AG04449 (cell line): ENCODE measurements around the gene ACP7.

Experiments used
- CTCF ChIA-PET: fragments of 350-600 bp; formaldehyde crosslinking; extraction: SDS; loops from one replicate; lab custom pipeline; 2021; ENCODE audit warnings: antibody characterized with exemption; lab: Yijun Ruan, JAX
- POLR2A ChIA-PET: fragments of 400-600, 350-600 bp; formaldehyde crosslinking; extraction: SDS; loops from one replicate; lab custom pipeline; 2020; ENCODE audit warnings: antibody characterized with exemption, inconsistent platforms; lab: Yijun Ruan, JAX
- DNase-seq: peaks from one replicate; pipeline ENCODE4 v3.0.0-alpha.2; 2010; ENCODE audit warnings: low read depth, low spot score
- H3K4me3 ChIP-seq: 2 replicates; pipeline ENCODE4 v1.5.1; 2011; ENCODE audit warnings: low read depth, mild to moderate bottlenecking, control low read depth, low read length
- TF ChIP-seq, protein P1 (sequence below): IDR thresholded peaks from one replicate; pipeline ENCODE4 v1.5.1; 2011; ENCODE audit warnings: mild to moderate bottlenecking, moderate library complexity, low read length, control low read depth, inconsistent platforms; ENCODE audit not compliant: insufficient read depth; ENCODE audit errors: missing control alignments

The ACP7 gene

DNA sequence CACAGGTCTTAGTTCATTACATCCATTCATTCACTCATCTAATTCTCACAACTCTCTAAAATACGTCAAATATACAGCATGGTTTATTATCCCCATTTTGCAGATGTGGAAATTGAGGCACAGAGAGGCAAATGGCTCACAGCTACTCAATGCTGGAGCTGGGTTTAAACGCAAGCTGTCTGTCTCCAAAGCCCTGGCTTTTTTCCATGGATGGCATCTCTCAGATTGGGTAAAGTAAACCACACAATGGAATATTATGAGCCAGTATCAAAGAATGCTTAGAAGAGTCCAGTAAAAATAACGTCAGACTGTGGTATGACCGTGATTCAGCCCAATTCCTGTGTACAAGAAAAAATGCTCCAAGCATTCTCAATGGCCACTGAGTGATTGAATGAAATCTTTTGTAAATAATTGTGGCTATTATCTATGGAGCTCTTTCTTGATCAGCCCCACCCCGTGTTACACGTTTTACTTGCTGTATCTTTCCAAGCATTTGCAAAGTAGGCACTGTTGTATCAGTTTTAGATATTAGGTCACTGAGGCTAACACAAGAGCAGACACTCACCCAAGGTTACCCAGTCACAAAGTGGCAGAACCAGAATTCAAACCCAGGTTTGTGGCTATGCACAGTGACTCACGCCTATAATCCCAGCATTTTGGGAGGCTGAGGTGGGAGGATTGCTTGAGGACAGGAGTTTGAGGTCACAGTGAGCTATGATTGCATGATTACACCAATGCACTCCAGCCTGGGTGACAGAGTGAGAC, 5.5 kb upstream of the ACP7 start:
- peak; percentile 93 for DNase-seq
- ChIA-PET POLR2A (no interaction called here), CTCF (interaction anchor here (0.6 to 3.4 kb wide), 6 partner anchors 26 to 101 kb away, joined by 3 to 13 read pairs (median 4); no protein-coding TSS in a partner anchor)
- TF ChIP-seq, protein P1, sequence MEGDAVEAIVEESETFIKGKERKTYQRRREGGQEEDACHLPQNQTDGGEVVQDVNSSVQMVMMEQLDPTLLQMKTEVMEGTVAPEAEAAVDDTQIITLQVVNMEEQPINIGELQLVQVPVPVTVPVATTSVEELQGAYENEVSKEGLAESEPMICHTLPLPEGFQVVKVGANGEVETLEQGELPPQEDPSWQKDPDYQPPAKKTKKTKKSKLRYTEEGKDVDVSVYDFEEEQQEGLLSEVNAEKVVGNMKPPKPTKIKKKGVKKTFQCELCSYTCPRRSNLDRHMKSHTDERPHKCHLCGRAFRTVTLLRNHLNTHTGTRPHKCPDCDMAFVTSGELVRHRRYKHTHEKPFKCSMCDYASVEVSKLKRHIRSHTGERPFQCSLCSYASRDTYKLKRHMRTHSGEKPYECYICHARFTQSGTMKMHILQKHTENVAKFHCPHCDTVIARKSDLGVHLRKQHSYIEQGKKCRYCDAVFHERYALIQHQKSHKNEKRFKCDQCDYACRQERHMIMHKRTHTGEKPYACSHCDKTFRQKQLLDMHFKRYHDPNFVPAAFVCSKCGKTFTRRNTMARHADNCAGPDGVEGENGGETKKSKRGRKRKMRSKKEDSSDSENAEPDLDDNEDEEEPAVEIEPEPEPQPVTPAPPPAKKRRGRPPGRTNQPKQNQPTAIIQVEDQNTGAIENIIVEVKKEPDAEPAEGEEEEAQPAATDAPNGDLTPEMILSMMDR = no peak
- no peak overlapping the region for H3K4me3 ChIP-seq

DNA sequence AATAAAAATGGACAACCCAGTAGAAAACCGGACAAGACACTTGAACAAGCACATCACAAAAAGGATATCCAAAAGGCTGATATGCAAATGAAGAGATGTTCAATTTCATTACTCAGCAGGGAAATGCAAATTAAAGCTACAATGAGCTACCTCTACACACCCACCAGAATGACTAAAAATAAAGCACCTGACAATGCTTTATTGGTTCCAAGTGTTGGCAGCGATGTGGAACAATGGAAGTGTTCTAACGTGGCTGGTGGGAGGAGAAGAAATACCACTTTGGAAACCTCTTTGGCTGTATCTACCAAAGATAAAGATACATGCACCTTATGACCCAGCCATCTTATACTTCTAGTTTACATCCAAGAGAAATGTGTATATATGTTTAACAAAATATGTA, 3.7 kb upstream of the ACP7 start:
- ChIA-PET POLR2A (no interaction called here), CTCF (interaction anchor here (1.2 to 3.4 kb wide), 2 partner anchors 30 to 119 kb away, joined by 3 to 13 read pairs; no protein-coding TSS in a partner anchor)
- TF ChIP-seq, protein P1 = no peak
- no peak for DNase-seq
- no peak overlapping the region for H3K4me3 ChIP-seq

DNA sequence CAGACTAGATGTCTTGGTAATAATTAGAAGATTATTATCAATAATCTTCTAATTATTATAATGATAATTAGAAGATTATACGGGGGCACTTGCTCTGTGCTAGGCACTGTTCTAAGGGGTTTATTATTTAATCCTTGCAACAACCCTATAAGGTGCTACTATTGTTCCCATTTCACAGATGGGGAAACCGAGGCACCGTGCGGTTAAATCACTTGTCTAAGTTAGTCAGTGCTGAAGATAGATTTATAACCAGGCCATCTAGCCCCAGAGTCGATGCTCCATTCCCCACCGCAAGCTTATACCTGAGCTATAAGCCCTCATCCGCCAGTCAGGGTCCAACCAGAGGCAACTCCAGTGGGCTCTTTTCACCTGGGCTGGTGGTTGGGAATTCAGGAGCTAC, 2.0 kb upstream of the ACP7 start:
- TF ChIP-seq, protein P1 = no peak
- no peak for DNase-seq
- H3K4me3 ChIP-seq = no peak overlapping the region
- ChIA-PET POLR2A (no interaction called here), CTCF (no interaction called here)

GRCh38 chr19:39082745-39083598, 1.2 kb upstream of the ACP7 start:
- TF ChIP-seq, protein P1 = no peak
- H3K4me3 ChIP-seq = no peak overlapping the region
- CTCF ChIA-PET = interaction anchor here (1.0 kb wide), 1 partner anchor 39 kb away, joined by 3 read pairs; no protein-coding TSS in a partner anchor
- no peak for DNase-seq
- POLR2A ChIA-PET = no interaction called here

- POLR2A ChIA-PET = no interaction called here
- H3K4me3 ChIP-seq = 0 out of 2 replicates have a peak overlapping the region, but pooled peaks have one; percentile 20
- TF ChIP-seq, protein P1 = no peak
- CTCF ChIA-PET = interaction anchor here (1.0 kb wide), 1 partner anchor 39 kb away, joined by 3 read pairs; no protein-coding TSS in a partner anchor
- DNase-seq = no peak
Measured at GRCh38 chr19:39083599-39083982, 577 bp upstream of the ACP7 start.

DNA sequence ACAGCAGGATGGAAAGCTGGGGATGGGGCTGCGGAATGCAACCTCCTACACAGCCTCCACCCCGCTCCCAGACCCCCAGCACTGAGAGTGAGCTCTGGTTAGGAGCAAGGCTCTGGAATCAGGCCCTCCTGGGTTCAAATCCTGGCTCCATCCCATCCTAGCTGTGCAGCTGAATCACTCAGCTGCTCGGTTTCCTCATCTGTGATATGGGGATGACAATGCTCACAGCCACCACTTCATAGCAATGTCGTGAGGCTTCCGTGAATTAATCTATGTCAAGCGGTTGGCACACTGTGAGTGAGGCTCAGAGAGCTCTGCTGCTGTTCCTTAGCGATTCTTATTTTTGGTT, 538 bp downstream of the ACP7 start:
- CTCF ChIA-PET = no interaction called here
- POLR2A ChIA-PET = no interaction called here
- TF ChIP-seq, protein P1 = no peak
- DNase-seq = no peak
- H3K4me3 ChIP-seq = no peak overlapping the region
